Measurements from ENCODE around the gene CES1.
"Not testable (repeated sequence)": the region's sequence is repeated elsewhere in the genome, so short reads cannot be mapped to it uniquely, and the experiment has no call there.

Gene CES1

GRCh38 chr16:55782091-55782792 lies 50.7 kb downstream of the CES1 start:
- DNase-seq = not testable (repeated sequence)

GRCh38 chr16:55781456-55781855 lies 51.4 kb downstream of the CES1 start:
- DNase-seq = not testable (repeated sequence)

GRCh38 chr16:55780095-55780407 lies 52.8 kb downstream of the CES1 start:
- DNase-seq = not testable (repeated sequence)

- DNase-seq = no peak
Measured at GRCh38 chr16:55779402-55780094, 53.3 kb downstream of the CES1 start.

GRCh38 chr16:55778757-55779156 lies 54.1 kb downstream of the CES1 start:
- DNase-seq = no peak

- no peak for DNase-seq
Measured at GRCh38 chr16:55775857-55776256, 57.0 kb downstream of the CES1 start.

GRCh38 chr16:55773859-55774549 lies 58.9 kb downstream of the CES1 start:
- DNase-seq = no peak

- DNase-seq = no peak
Measured at GRCh38 chr16:55765161-55765560, 67.7 kb downstream of the CES1 start.

GRCh38 chr16:55760310-55761001 lies 72.4 kb downstream of the CES1 start:
- no peak for DNase-seq

- not testable (repeated sequence) for DNase-seq
Measured at GRCh38 chr16:55759965-55760309, 73.0 kb downstream of the CES1 start.

GRCh38 chr16:55757595-55758527 lies 75.0 kb downstream of the CES1 start:
- not testable (repeated sequence) for DNase-seq

GRCh38 chr16:55756963-55757362 lies 75.9 kb downstream of the CES1 start:
- DNase-seq = no peak

- no peak for DNase-seq
Measured at GRCh38 chr16:55754056-55754455, 78.8 kb downstream of the CES1 start.

GRCh38 chr16:55753145-55753631 lies 79.7 kb downstream of the CES1 start:
- DNase-seq = not testable (repeated sequence)
